Muscle of back (tissue), 11 donors: ENCODE results near the gene COL23A1. TPM values are rescaled to one million over a fixed set of nuclear protein-coding genes. Genes with fewer than 3 reads are reported as not detected.
A peak's percentile ranks its signal among the peaks of the same experiment; 100 is the strongest.

Experiments used
- DNase-seq, 3 donors: peaks; one replicate each; pipeline versions ENCODE4 v3.0.0 to v3.0.0-alpha.2; 2013
- polyA plus RNA-seq, 10 donors: library from polyadenylated mRNA; unstranded; fragments of 120-200 nt; gene quantifications; one replicate each; pipeline ENCODE4 v1.2.1, GENCODE V29; 2013; ENCODE audit not compliant: insufficient read length in 10 of 10

COL23A1 gene
- polyA plus RNA-seq, 10 donors: 0.67 to 13.2 (median 4.5) TPM

DNA sequence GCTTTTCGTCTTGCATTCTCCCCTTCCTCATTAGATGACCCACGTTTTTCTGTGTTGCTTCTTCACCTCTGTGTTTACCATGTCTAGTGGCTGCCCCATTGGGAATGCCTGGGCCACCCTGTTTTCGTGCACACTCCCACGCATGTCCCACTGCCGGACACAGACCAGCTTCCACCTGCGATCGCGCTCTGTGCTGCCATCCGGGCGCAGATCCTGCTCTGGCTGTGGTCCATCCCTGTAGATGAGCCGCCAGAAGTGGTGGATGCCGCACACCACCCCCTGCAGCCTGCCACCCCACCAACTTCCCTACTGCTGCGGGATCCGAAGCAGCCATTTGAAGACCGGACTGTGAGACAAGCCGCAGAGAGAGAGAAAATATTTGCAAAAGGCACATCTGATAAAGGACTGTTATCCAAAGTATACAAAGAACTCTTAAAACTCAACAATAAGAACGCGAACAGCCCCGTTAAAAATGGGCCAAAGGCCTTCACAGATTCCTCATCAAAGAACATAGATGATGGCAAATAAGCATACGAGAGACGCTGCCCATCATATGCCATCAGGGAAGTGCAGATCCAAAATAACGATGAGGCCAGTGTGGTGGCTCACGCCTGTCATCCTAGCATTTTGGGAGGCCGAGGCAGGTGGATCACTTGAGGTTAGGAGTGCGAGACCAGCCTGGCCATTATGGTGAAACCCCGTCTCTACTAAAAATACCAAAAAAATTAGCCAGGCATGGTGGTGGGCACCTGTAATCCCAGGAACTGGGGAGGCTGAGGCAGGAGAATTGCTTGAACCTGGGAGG is 163.7 kb downstream of the COL23A1 start:
- no peak for DNase-seq

DNA sequence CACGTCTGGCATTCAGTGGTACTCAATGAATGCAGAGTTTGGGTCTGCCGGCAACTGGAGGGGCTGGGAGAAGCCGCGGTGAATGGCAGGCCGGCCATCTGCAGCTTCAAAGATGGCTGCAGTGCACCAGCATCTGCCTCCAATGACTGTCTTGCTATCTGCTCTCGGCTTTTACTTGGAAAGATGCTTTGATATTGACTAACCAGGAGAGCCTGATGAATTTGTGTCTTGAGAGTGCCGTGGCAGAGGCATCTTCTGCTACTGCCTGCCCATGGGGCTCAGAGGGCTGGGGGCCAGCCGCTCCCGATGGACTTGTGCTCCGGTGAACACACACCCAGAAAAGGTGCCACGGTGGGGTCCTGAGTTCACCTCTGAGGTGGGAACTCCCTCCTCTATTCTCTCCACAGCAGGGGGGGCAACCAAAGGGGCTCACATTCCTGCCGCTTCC is 164.5 kb downstream of the COL23A1 start:
- no peak for DNase-seq

DNA sequence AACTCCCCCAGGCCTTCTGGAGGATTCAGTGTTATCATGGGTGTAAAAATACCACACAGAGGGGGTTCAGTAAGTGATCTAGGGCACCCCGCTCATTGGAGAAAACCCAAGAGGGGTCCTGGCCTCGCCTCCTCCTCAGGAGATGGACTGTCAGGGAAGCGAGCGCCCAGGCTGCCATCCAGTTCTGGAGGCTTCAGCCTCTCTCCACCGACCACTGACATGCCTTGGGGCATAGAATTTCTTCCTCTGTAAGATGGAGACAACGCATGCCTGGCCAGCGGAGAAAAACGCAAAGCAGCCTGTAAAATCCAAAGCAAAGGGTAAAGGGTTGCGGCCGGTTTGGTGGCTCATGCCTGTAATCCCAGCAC is 165.4 kb downstream of the COL23A1 start:
- no peak for DNase-seq

DNA sequence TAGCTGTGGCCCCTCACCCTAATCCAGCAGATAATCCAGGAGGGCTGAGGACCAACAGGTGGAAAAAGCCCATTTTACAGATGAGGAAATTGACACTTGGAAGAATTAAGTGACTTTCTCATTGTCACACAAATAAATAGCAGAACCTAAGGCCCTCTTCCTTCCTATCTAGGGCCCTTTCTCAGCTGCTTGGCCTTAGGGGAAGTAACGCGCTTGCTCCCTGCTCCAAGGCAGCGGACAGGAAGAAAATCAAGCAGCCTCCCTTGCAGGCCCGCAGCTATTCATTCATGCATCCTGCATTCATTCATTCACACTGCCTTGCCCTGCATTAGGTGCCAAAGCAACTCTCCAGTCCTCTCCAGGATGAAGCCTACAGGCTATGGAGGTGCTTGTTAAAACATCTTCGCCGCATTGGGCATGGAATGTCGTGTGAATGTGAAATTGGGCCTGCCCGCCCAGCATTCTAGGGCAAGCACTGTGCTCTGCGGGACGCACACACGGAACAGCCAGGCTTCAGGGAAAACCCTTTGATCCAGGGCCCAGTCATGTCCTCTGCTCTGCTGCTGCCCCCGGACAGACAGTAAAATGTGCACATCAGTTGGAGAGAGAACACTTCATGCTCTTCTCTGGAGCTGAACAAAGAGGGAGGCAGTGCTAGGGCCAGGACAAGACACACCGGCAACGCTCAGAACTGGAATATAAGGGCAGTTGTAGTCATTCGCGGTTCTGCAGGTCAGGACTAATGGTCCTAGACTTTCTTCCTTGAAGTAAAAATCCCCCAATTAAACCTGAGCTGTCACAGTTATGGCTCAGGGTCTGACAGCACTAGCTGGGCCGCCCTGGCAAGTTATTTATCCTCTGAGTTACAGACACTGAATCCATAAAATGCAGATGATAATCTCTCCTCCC is 166.0 kb downstream of the COL23A1 start:
- no peak for DNase-seq

DNA sequence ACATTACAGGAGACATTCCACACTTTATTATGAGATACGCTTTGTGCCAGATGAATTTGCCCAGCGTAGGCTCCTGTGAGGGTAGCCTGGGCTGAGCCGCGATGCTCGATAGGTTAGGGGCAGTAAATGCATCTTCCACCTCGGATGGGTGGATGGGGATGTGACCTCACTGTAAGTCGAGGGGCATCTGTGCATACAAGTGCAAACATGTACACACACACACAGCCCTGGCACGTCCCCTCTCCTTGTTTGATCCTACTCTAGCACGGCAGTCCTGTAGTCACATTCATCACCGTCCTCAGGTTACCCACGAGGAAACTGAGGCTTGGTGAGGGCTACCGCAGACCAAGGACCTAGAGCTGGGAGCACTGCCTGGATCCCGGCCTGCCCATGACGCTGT is 166.8 kb downstream of the COL23A1 start:
- no peak for DNase-seq

DNA sequence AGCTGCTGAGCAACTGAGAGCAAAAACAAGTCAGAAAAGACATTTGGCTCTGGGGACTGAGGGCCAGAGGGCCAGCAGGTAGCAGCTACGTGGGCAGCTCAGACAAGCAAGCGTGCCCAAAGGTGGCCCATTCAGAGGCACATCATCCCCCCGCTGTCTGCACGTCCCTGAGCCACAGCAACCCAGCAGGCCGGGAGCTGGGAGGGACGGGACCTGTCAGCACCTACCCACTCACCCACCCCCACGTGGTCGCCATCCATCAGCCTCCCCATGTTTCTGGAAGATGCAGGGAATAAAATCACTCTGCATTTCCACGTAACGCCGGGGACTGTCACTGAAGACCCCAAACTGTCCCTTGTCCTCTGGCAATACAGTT is 167.8 kb downstream of the COL23A1 start:
- DNase-seq: no peak

DNA sequence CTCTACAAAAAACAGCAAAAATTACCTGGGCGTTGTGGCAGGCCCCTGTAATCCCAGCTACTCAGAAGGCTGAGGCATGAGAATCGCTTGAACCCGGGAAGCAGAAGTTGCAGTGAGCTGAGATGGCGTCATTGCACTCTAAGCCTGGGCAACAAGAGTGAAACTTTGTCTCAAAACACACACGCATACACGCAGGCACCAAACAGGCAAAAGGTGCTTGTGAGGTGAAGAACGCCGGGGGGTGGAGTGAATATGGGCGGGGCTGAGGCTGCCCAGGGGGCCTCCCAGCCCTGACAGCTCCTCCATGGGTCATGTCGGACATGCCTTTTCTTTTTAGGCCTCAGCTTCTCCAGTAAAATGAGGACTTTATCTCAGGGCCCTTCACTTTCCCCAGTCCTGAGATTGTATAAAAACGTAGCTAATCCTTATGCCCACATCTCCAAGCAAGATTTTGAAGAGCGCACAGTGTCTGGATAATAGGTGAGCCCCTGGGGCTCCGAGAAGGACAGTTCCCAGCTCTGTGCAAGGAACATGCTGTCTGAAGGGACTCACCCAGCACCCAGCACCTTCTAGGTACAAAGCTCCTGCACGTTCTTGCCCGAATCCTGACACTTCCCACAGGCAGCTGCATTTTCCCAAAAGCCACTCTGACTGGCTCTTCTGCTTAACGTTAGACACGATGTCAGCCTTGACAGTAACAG is 168.3 kb downstream of the COL23A1 start:
- no peak for DNase-seq

DNA sequence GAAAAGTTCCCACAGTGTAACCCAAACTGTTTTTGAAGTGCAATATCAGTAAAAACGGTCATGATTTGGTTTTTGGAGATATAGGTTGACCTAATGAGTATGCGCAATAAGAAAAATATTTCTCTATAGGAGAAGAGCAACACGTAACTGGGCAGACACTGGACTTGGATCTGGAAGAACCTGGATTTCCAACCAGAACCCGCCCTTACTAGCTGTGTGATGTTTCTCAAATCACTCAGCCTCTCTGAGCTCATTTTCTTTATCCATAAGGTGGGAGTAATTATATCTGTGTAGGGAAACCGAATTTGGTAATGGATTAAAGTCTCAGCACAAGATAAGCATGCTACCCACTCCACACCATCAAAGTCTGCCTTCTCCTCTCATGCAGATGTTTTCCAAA is 169.1 kb downstream of the COL23A1 start:
- DNase-seq: no peak

DNA sequence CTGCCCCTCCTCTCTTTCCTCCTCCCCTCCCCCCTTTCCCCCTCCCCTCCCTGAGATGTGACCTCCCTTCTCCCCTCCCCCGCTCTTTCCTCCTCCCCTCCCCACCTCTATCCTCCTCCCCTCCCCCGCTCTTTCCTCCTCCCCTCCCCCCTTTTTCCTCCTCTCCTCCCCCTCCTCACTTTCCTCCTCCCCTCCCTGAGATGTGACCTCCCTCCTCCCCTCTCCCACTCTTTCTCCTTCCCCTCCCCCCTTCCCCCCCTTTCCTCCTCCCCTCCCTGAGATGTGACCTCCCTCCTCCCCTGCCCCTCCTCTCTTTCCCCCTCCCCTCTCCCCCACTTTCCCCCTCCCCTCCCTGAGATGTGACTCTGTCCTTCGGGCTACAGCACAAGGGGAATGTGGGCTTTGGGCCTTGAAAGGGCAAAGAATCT is 169.8 kb downstream of the COL23A1 start:
- no peak for DNase-seq

DNA sequence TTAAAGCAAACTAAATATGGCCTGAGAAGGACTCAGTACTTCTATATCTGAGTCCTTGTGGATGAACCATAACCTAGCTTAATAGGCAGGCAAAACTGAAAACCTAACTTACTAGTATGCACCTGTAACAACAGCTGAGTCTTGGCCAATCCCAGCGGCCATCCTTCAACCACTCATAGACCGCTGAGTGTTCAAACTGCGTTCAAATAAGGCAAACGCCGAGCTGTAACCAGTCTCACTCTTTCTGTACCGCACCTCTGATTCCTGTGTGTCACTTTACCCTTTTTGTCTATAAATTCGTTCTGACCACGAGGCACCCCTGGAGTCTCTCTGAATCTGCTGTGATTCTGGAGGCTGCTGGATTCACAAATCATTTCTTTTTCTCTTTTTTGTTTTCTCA is 170.5 kb downstream of the COL23A1 start:
- no peak for DNase-seq

DNA sequence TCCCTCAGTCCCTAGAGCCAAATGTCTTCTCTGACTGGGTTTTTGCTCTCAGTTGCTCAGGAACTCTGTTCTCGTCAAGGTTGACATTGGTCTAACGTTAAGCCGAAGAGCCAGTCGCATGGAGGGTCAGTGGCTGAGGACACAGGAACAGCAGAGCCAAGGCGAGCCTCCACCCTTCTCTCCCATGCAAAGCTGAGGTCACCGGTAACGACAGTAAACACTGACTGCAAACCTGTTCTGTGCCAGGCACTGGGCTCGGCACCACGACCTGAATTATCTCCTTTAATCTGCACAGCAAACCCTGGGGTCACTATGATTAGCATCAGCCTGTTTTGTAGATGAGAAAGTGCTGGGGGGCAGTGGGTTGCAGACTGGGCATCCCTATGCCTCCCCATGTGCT is 171.0 kb downstream of the COL23A1 start:
- no peak for DNase-seq

DNA sequence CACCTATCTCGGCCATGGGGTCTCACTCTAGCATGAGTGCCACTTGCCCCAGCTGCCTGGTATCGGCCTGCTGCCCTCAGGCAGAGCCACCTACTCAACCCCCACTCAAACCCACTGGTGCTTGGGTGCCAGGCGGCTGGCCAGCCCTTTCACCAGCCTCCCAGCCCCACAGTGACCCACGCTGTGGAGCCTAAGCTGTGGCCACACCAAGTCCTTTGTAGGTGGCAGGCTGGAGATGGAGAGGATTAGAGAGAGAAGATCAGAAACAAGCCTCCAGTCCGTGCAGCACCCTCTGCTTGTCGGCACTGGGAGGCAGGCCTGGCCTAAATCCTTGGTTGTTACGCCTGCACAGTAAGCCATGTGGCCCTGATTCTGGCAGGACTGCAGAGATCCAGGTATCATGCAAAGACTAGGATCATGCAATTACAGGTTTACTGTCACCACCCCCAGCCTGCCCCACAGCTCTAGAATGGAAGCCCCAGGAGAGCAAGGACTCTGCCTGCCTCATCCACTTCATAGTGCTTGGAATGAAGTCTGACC is 171.7 kb downstream of the COL23A1 start:
- DNase-seq: no peak

DNA sequence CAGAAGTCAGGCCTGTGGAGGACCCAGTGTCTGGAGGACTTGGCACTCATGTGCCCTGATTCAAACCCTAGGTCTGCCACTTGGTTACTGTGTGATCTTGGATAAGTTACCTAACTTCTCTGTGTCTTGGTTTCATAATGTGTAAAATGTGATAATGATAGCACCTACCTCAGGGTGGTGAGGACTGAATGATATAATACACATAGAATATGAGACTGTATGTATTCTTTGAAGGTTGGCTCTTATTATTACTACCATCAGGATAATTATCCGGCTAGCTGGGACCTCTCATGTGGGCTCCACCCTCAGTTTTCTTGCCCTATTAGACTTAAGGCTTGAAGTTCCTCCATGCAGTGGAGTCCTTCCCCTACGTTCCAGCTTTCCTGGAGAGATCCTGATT is 172.2 kb downstream of the COL23A1 start:
- DNase-seq: no peak

DNA sequence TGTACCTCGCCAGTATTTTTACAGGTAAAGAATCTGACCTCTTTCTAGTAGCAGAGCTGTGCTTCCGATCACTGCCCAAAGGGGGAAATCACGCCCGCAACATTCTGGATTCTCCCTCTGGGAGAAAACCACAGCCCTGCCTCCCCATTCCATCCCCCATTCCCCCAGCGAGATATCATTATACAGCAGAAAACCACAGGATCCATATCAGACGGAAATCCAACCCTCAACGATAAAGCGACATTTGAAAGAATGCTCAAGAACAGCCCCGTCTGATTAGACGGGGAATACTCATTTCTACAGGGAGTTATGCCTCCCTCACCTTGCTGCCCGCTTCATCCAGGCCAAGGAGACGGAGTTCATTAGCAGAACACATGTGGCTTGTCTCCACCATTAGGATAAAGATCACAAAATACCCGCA is 172.8 kb downstream of the COL23A1 start:
- DNase-seq: no peak

DNA sequence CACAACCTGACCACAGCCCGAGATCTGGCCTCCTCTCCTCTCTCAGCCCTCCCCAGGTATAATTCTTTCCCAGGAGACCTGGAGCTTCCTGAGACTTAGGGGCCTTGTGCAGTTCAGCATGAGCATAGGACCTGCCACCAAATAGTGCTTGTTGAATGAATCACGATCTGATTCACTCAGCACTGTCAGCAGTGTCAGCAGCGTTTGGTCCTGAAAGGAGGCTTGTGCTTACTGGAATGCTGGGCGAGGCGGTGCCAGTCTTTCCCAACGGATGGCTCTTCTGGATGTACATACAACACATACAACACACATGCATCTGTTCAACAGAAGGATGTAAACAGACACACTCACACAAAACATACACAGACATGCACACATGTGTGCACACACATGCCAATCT is 173.3 kb downstream of the COL23A1 start:
- peak in 1 of 3 donors; percentile 62 for DNase-seq

DNA sequence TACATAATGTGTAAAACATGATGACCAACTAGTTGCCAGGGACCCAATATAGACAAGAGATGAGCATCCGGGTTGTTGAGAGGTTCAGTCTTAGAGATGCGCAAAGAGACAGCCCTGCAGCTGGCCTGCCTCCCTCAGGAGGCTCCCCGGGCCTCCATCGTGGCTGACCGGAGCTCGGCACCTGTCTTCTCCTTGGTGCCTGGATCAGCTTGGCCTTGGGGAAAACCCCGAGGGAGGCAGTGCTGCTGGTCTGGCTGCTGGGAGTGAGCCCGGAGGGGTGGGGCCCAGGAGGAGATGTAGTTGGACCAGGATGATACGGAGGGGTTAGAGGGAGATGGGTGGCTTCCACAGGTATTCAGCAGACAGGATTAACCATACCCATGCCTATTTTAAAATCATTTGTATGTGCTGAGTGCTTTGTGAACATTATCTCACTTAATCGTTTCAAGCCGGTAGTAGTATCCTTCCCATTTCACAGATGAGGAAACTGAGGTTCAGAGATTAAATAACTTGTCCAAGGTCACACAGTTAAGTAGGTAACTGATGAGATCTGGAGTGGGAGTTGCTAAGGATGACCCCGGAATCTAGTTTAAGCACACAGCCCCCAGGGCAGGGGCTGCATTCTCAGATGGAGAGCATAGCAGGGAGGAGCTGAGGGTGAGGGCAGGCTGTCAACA is 173.8 kb downstream of the COL23A1 start:
- no peak for DNase-seq

DNA sequence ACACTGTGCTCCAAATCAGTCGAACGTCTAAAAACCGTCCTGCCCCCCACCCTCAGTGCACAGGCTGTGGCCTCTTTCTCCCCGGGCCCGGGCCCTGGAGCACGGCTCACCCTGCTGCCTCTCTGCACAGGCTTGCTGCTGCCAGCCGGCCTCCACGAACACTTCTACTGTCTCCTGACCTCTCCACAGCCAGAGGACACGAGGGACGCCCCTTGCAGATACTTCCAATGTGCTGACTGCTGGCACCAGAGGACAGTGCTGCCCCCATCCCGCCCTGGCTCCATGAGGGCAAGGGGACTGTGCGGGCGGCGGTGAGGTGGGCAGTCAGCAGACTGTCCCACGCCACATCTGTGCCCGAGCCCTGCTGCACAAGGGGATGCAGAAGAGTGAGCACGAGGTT is 174.8 kb downstream of the COL23A1 start:
- DNase-seq: no peak

DNA sequence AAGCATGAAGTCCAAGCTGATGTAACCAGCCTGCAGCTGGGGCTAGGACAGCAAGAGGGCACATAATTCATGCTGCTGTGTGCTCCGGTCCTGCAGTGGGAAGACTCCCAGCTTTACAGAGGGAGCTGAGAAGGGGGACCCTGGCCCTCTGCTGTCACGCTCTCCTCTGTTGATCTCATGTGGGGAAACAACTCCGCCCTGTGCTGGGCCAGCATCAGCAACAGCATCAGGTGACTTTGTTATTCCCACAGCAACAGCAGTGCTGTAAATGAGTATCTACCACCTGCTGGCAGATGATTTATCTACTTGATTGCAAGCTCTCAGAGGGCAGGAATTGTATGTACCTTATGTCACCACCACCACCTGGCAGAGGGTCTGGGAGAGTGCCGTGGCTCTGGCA is 176.2 kb downstream of the COL23A1 start:
- no peak for DNase-seq

DNA sequence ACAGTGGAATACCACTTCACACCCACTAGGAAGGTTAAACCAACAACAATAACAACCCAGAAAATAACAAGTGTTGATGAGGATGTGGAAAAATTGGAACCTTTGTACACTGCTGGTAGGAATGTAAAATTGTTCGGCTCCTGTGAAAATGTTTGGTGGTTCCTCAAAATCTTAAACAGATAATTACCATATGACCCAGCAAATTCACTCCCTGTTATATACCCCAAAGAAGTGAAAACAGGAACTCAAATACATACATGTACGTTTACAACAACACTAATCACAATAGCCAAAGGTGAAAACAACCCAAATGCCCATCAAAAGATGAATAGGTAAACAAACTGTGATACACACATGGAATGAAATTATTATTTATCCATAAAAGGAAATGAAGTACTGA is 179.1 kb downstream of the COL23A1 start:
- no peak for DNase-seq

DNA sequence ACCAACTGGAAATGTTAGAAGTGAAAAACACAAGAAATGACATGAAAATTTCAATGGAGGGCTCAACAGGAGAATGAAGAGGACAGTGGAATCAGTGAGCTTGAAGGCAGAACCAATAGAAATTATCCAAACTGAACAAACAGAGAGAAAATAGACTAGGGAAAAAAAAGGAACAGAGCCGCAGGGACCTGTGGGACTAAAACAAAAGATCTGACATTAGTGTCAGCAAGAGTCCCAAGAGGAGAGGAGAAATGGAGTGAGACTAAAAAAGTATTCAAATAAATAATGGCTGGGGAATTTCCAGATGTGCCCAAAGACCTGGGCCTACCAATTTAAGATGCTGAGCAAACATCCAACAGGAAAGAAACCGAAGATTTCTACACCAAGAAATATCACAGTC is 182.5 kb downstream of the COL23A1 start:
- DNase-seq: no peak

DNA sequence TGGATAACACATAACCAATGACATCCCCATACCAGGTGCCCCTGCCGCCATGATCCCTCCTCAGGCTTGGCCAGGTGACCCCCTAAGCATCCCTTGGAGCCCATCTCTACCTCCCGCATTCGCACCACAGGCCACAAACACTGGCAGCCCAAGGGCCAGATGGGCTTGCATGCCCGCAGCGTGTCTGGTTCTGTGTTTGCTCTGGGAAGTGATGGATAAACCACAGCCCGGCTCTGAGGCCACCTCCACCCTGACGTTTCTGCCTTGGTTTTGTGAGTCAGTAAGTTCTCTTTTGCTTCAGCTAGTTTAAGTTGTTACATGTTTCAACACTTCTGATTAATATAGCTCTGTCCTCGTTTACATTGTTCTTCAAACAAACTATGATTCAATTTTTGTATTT is 185.2 kb downstream of the COL23A1 start:
- DNase-seq: no peak
